Fibroblast of skin of abdomen (primary cell): ENCODE measurements around the gene LIG3. TPM values are rescaled to one million over a fixed set of nuclear protein-coding genes. Genes with fewer than 3 reads are reported as not detected.
"Not testable (repeated sequence)": the region's sequence is repeated elsewhere in the genome, so short reads cannot be mapped to it uniquely, and the experiment has no call there.

Source experiments
- DNase-seq: peaks from one replicate; pipeline ENCODE4 v3.0.0-alpha.2; 2013
- polyA plus RNA-seq, 2 experiments: library from polyadenylated mRNA; unstranded; fragments of 120-200 nt; gene quantifications; one replicate each; pipeline ENCODE4 v1.2.1, GENCODE V29; 2013; ENCODE audit not compliant: insufficient read length in 2 of 2

Gene LIG3
- 23.1 TPM for polyA plus RNA-seq (2013, experiment 1 of 2; ENCODE audit: insufficient read length)
- 25.1 TPM for polyA plus RNA-seq (2013, experiment 2 of 2; ENCODE audit: insufficient read length)

DNA sequence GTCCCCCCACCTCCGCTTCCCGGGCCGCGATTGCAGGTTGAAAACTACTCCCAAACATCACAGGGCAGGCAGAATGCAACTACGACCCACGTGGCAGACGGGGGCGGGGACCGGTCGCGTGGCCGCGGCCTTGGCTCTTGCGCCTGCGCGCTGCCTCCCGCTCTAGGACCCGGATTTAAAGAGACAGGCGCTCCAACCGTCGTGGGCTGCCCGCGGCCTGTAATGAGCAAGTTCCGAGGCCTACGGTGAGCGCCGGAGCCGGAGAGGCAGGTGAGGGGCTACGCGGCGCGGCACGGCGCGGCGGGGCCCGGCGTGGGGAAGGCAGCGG, at the start of gene LIG3:
TSS of gene LIG3 (plus strand) at position 160 of the 328 bp plus-strand sequence. CDS start 2,494 bp downstream, outside the sequence.
- peak; percentile 94 for DNase-seq

- DNase-seq = not testable (repeated sequence)
Observed at GRCh38 chr17:34950780-34951179, 29.5 kb upstream of the LIG3 start.

DNA sequence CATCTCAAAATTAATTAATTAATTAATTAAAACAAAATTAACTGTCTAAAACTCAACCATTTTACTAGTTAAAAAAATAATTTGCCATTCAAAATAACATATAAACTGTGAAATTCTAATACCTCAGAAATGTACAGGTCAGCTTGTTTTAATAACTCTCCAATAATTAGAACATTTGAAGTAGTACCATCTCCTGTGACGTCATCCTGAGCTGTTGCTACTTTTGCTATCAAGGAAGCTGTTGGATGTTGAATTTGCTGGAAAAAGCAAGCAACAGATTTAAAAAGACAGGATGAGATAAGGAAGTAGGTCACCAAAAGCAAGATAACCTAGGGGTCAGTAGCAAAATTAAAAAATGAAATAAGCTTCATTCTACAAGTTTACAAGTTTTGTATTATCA, 21.9 kb upstream of the LIG3 start:
- DNase-seq = no peak

GRCh38 chr17:34961093-34961911, 19.0 kb upstream of the LIG3 start, which contains the start of the genes CCT6B and ZNF830:
Gene CCT6B, minus strand, starts transcription at chr17:34961460. Its CDS starts 67 bp downstream, at chr17:34961393.
Gene ZNF830, plus strand, starts transcription at chr17:34961540. Its CDS starts 27 bp downstream, at chr17:34961567.
- DNase-seq = peak; percentile 94

DNA sequence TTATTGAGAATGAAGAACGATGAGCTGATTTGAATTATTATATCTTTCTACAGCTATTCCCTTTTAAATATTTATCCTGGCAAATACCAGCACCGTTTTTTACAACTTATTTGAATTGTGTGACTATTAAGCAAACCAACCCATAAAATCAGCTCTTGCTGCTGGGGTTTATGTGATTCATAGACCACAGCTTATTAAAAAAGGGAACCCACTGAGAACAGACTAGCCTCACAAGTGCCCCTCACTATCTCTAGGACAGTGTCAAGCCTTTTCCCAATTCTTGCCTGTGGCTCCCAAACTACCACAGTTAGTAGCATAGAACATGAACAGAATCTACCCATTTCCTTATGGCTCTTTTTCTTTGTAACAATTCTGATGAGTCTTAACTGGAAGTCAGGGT, 6.1 kb upstream of the LIG3 start:
- no peak for DNase-seq

DNA sequence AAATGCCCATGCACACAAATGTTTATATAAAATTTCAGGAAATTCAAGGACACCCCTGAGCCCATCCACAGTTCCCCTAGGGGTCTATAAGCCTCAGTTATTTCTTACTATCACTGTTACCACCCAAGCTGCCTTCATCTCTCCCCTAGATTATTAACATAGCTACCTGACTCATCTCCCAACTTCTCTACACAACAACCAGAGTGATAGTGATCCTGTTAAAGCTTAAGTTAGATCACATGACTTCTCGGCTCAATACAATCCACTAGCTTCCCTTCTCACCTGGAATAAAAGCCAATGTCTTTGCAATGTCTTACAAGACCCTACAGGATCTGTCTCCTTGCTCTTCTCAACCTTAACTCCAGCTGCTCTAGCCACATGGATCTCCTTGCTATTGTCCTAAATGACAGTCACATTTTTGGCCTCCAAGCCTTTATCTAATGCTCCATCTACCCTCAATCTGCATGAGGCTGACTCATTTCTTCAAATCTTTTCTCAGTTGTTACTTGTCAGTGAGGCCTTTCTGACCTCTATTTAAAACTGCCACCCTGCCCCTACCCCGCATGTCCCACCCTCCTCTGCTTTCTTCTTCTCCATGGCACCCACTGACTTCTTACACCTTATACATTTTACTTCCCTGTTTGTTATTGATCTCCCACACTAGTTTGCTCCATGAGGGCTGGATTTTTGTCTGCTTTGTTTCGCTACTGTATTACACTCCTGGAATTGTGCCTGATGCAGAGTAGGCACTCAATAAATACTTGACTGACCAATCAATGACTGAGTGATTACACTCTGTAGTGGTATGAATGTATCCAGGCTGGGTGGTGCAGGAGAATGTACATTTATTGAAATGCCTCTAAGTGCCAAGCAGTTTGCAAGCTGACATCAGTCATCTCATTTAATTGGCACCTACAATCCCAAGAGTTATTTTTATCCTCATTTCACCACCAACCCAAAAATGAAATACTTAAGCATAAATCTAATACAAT, 5.2 kb upstream of the LIG3 start:
- no peak for DNase-seq

- no peak for DNase-seq
Observed at GRCh38 chr17:34979153-34979552, 1.2 kb upstream of the LIG3 start.

DNA sequence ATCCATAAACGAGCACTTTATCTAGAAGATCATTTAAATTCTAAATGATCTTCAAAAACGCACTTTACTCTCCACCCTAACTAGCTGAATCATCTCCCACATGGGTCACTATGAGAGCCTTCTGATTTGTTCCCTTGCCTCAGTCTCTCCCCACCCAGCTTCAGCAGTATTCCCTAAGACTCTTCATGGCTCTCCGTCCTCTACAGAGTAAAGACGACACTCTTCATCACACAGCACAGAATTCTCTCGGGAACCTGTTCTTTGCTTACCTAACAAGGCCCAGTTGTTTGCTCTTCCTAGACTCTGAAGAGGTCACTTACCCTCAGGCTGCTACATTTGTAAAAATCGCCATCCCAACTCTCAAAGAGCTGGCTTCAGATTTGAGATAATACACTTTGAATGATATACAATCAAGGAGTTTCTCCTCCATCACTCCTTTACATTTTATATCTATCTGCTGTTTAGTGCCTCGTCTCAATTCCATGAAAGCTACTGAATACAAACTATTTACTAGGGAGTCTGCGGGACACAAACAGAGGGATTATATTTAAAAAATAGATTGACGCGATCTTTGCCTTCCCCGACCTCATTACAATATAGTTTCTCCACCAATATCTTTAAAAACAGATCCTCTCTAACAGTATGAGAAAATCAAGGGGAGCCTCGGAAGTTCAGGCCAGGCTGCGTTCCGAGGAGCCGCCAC, 511 bp upstream of the LIG3 start:
- DNase-seq = peak; percentile 14

DNA sequence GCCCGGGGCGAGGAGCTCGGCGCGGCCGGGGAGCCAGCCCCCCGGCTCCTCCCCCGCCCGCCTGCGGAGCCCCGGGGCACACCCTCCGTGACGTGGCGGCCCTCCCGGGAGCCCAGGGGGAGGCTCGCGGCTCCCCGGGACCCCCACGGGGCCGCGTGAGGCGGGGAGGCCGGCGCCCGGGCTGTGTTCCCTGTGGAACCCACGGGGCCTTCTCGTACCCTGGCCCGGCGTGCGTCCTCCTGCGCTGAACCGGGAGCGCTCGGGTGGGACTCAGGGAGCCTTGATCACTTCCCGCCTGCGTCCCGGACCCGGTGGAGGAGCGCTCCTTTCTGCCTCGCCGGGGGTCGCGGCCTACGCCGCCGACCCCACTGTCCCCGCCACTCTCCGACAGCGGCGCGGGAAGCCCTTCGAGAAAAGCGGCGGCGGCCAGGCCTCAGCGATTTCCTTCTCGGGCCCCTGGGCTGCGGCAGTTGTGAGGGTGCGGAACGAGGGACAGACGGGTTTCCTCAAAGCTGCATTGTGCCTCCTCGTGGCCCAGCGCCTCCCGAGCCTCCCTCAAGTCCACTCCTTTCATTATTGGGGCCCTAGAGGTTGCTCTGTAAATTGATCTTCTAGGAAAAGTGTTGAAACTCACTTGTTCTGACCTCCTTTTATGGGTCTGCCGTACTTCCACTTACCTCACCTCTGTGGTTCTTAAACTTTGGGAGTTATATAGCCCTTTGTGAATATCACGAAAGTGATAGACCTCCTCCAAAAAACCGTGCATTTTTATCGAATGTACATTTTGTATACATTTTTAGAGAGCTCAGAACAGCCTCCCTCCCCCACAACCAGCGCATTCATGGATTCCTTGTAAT, 597 bp downstream of the LIG3 start:
- peak; percentile 86 for DNase-seq

DNA sequence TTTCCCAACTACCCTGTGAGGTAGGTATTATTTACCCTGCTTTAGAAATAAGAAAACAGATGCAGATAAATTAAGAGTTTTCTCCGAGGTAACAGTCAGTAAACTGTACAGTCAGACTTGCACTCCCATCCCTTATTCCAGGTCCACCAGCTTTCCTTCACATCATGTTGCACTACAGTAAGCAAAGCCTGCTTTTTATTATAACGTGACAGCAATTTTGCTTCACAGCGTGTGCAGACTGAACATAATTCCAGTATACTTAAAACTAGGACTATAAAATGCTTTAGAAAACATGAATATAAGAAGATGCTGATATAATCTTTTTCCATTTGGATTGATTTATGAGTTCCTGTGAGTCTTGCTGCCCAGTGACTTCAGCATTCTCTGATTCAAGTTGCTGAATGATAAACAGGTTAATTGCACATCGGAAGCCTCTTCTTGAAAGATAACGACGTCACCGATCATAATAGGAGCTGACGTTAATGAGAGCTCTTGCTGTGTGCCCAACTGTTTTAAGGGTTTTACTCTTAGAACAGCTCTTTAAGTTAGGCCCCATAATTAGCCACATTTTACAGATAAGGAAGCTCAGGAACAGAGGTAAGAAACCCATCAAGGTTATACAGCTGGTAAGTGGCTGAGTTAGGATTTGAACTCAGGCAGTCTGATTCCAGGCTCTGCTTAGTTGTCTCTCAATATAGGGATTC, 1.4 kb downstream of the LIG3 start:
- peak; percentile 47 for DNase-seq

DNA sequence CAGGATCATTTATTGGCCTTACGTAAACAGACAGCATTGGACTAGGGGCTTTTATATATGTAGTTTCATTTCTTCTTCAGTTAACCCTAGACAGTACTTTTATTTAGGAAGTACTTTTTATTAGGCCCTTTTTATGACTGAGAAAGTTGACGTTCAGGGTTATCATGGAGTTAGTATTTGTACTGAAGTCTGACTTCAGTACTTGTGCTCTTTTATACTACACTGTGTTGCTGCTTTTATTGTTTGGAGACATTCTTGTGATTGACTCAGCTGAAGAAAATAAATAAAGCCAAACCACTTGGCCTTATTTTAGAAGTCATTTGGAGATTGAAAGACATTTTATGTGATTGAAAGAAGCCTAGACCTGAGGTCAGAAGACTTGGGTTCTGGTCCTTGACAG, 6.9 kb downstream of the LIG3 start:
- DNase-seq = no peak

GRCh38 chr17:34988644-34989043, 8.3 kb downstream of the LIG3 start:
- no peak for DNase-seq

- no peak for DNase-seq
Observed at GRCh38 chr17:34989473-34989872, 9.2 kb downstream of the LIG3 start.

GRCh38 chr17:34990921-34991365, 10.6 kb downstream of the LIG3 start:
- no peak for DNase-seq

- no peak for DNase-seq
Observed at GRCh38 chr17:34991606-34992005, 11.3 kb downstream of the LIG3 start.

DNA sequence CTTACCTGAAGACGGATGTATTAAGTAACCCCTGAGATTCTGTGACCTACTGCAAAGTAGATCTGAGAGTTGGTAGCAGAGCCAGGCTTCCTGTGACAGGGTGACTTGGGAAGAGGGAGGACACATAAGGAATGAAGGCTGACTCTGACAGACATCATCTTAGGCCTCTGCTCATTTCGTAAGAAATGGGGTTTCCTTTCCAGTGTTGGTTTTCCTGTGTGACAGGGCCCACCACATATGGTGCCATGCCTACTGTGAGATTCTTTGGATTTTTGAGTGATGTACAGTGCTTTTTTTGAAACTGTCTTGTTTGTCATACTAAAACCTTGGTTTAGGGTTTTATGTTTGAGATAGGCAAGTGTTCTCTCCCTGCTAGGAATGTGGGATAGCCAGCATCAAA, 12.7 kb downstream of the LIG3 start:
- no peak for DNase-seq

- DNase-seq = no peak
Observed at GRCh38 chr17:34996422-34997285, 16.3 kb downstream of the LIG3 start.

DNA sequence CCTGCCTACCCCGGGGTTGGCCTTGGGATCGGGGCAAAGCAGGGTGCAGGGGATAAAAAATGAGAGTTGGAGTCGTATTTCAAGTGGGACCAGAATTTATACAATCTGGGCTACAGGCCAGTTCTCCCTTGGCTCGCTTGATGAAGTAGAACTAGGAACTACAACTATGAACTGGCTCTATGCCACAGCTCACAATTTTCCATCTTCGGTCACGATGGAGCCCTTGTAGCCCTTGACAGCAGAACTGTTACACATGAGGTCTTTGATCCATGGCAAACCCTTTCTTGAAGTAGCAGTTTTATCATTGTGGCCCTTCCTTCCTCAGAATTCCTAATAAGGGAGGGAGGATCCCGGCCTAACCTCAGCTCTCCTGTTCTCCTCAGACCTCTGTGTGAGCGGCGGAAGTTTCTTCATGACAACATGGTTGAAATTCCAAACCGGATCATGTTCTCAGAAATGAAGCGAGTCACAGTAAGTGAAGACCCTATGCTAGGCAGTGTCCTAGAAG, 17.1 kb downstream of the LIG3 start:
- DNase-seq = peak; percentile 89

- DNase-seq = peak; percentile 67
Observed at GRCh38 chr17:34998205-34998604, 17.9 kb downstream of the LIG3 start.
